Neural progenitor cell (in vitro differentiated cells): ENCODE measurements around the gene NFE2L2. TPM values are rescaled to one million over a fixed set of nuclear protein-coding genes. Genes with fewer than 3 reads are reported as not detected.
"Not testable (repeated sequence)": the region's sequence is repeated elsewhere in the genome, so short reads cannot be mapped to it uniquely, and the experiment has no call there.

Experiments used
- DNase-seq: peaks from one replicate; pipeline ENCODE4 v3.0.0-alpha.2; 2016; ENCODE audit warnings: low spot score
- H2AFZ ChIP-seq: fragments of 200-600 bp; sonication (generic); replicated peaks from 2 replicates; pipeline ENCODE4 v1.6.1; 2016; ENCODE audit warnings: antibody characterized with exemption
- H3F3A ChIP-seq: fragments of 200-600 bp; sonication (generic); 2 replicates; pipeline ENCODE4 v1.6.1; 2016; ENCODE audit warnings: antibody characterized with exemption, low read depth
- H3K27ac ChIP-seq: fragments of 200-600 bp; sonication (generic); 2 replicates; pipeline ENCODE4 v1.5.1; 2016; ENCODE audit warnings: mild to moderate bottlenecking
- H3K27me3 ChIP-seq: fragments of 200-600 bp; sonication (generic); 2 replicates; pipeline ENCODE4 v1.6.1; 2016; ENCODE audit warnings: mild to moderate bottlenecking, moderate library complexity
- H3K36me3 ChIP-seq: fragments of 200-600 bp; sonication (generic); 2 replicates; pipeline ENCODE4 v1.5.1; 2016
- H3K4me1 ChIP-seq: fragments of 200-600 bp; sonication (generic); 2 replicates; pipeline ENCODE4 v1.6.1; 2016; ENCODE audit warnings: mixed run types
- H3K4me2 ChIP-seq: fragments of 200-600 bp; sonication (generic); 2 replicates; pipeline ENCODE4 v1.6.1; 2016
- H3K4me3 ChIP-seq: fragments of 200-600 bp; sonication (generic); 2 replicates; pipeline ENCODE4 v1.5.1; 2016
- H3K79me2 ChIP-seq: fragments of 200-600 bp; sonication (generic); 2 replicates; pipeline ENCODE4 v1.6.1; 2016; ENCODE audit warnings: low read depth
- H3K9ac ChIP-seq: fragments of 200-600 bp; sonication (generic); 2 replicates; pipeline ENCODE4 v1.6.1; 2016
- H3K9me3 ChIP-seq: fragments of 200-600 bp; sonication (generic); 2 replicates; pipeline ENCODE4 v1.5.1; 2016; ENCODE audit warnings: low read depth
- H4K20me1 ChIP-seq: fragments of 200-600 bp; sonication (generic); 2 replicates; pipeline ENCODE4 v1.6.1; 2016; ENCODE audit warnings: low read depth
- H3K27ac Mint-ChIP-seq: 3 replicates; pipeline ENCODE4 v1.8.0; 2021; ENCODE audit warnings: mixed read lengths
- H3K27me3 Mint-ChIP-seq: 2 replicates; pipeline ENCODE4 v1.8.0; 2022; ENCODE audit warnings: low read depth, mild to moderate bottlenecking, inconsistent platforms, moderate library complexity, mixed read lengths; ENCODE audit not compliant: insufficient read depth
- H3K36me3 Mint-ChIP-seq: 3 replicates; pipeline ENCODE4 v1.8.0; 2021; ENCODE audit warnings: mixed read lengths
- H3K4me1 Mint-ChIP-seq: 3 replicates; pipeline ENCODE4 v1.8.0; 2021; ENCODE audit warnings: mixed read lengths
- H3K4me3 Mint-ChIP-seq: 3 replicates; pipeline ENCODE4 v1.8.0; 2021; ENCODE audit warnings: mild to moderate bottlenecking, moderate library complexity, mixed read lengths
- H3K9me3 Mint-ChIP-seq: 3 replicates; pipeline ENCODE4 v1.8.0; 2020; ENCODE audit warnings: mixed read lengths
- CTCF ChIP-seq: fragments of 200-600 bp; sonication (generic); IDR thresholded peaks from 2 replicates; pipeline ENCODE4 v1.5.1; 2017; ENCODE audit warnings: antibody characterized with exemption, mild to moderate bottlenecking
- EZH2 ChIP-seq: fragments of 200-600 bp; sonication (generic); IDR thresholded peaks from 2 replicates; pipeline ENCODE4 v1.6.1; 2017; ENCODE audit warnings: antibody characterized with exemption, mild to moderate bottlenecking, moderate library complexity
- EZH2phosphoT487 ChIP-seq: fragments of 200-600 bp; sonication (generic); IDR thresholded peaks from 2 replicates; pipeline ENCODE4 v1.6.1; 2017; ENCODE audit warnings: antibody characterized with exemption
- total RNA-seq: library from RNA; depleted of rRNA; stranded (reverse); fragments of >200 nt; gene quantifications from 2 replicates; pipeline ENCODE4 v1.2.3, GENCODE V29; 2015; ENCODE audit warnings: low replicate concordance

NFE2L2 gene
- total RNA-seq, 1 donor from 2014 or later = 17.7 TPM

GRCh38 chr2:177221534-177221933, 43.0 kb downstream of the NFE2L2 start:
- Mint-ChIP-seq H3K4me1 (no peaks in the 10 kb centered on the region), H3K4me3 (no peak overlapping the region), H3K36me3 (peaks cover 47% of the 10 kb centered on the region), H3K27me3 (peaks cover 2% of the 10 kb centered on the region), H3K9me3 (no peaks in the 10 kb centered on the region), H3K27ac (no peak overlapping the region)
- Histone ChIP-seq H3K27ac (no peak overlapping the region), H3K4me2 (no peak overlapping the region), H3K4me3 (no peak overlapping the region), H4K20me1 (peaks cover 48% of the 10 kb centered on the region), H3K4me1 (no peaks in the 10 kb centered on the region), H3K9me3 (no peaks in the 10 kb centered on the region), H3K9ac (no peak overlapping the region), H3K36me3 (peaks cover 47% of the 10 kb centered on the region), H3K27me3 (no peaks in the 10 kb centered on the region), H3K79me2 (peaks cover 40% of the 10 kb centered on the region), H2AFZ (no peak overlapping the region), H3F3A (peaks cover 86% of the 10 kb centered on the region)
- no peak for DNase-seq
- TF ChIP-seq EZH2phosphoT487 = no peak
- no peak for TF ChIP-seq EZH2
- TF ChIP-seq CTCF = no peak

GRCh38 chr2:177219787-177220186, 44.7 kb downstream of the NFE2L2 start:
- H3K36me3 ChIP-seq = peaks cover 53% of the 10 kb centered on the region
- not testable (repeated sequence) for H3K4me1 ChIP-seq, H3K9me3 Mint-ChIP-seq

GRCh38 chr2:177217247-177217843, 47.2 kb downstream of the NFE2L2 start:
- TF ChIP-seq CTCF (no peak), EZH2phosphoT487 (no peak), EZH2 (no peak)
- Histone ChIP-seq H3K4me2 (no peak overlapping the region), H3K9me3 (no peaks in the 10 kb centered on the region), H3K4me3 (no peak overlapping the region), H3K4me1 (peaks cover 7% of the 10 kb centered on the region), H3K36me3 (peaks cover 49% of the 10 kb centered on the region), H3K9ac (no peak overlapping the region), H4K20me1 (peaks cover 83% of the 10 kb centered on the region), H3F3A (peaks cover 63% of the 10 kb centered on the region), H3K27ac (no peak overlapping the region), H2AFZ (no peak overlapping the region), H3K79me2 (peaks cover 79% of the 10 kb centered on the region), H3K27me3 (no peaks in the 10 kb centered on the region)
- Mint-ChIP-seq H3K36me3 (peaks cover 54% of the 10 kb centered on the region), H3K4me3 (no peak overlapping the region), H3K27me3 (peaks cover 2% of the 10 kb centered on the region), H3K9me3 (no peaks in the 10 kb centered on the region), H3K4me1 (peaks cover 18% of the 10 kb centered on the region), H3K27ac (no peak overlapping the region)
- DNase-seq = no peak

More at GRCh38 chr2:177219787-177220186, 44.7 kb downstream of the NFE2L2 start:
- not testable (repeated sequence) for H3K4me3 ChIP-seq, H2AFZ ChIP-seq, H3K9me3 ChIP-seq, DNase-seq, H3K4me3 Mint-ChIP-seq, H3K27ac Mint-ChIP-seq, H3K27me3 Mint-ChIP-seq, H3K9ac ChIP-seq, H3K27me3 ChIP-seq, H3K4me2 ChIP-seq, H3K27ac ChIP-seq, H3K4me1 Mint-ChIP-seq
- Histone ChIP-seq H4K20me1 (peaks cover 66% of the 10 kb centered on the region), H3K79me2 (peaks cover 58% of the 10 kb centered on the region), H3F3A (peaks cover 75% of the 10 kb centered on the region)
- peaks cover 58% of the 10 kb centered on the region for H3K36me3 Mint-ChIP-seq
